ENCODE data around the gene CCDC169. TPM values are rescaled to one million over a fixed set of nuclear protein-coding genes. Genes with fewer than 3 reads are reported as not detected.

Gene CCDC169
- total RNA-seq, 1 donor from 2014 or later = 0.43 TPM

- no peak for DNase-seq (ENCODE audit: extremely low spot score, unreplicated experiment)
- peaks cover 47% of the 10 kb centered on the region for H3K27me3 Mint-ChIP-seq (ENCODE audit: unreplicated experiment)
Observed at GRCh38 chr13:36207672-36208071, 89.9 kb downstream of the CCDC169 start.

GRCh38 chr13:36193151-36193855, 104.3 kb downstream of the CCDC169 start:
- H3K27ac Mint-ChIP-seq (ENCODE audit: unreplicated experiment) = peak overlapping the region; percentile 92
- no peak for DNase-seq (ENCODE audit: extremely low spot score, unreplicated experiment)
- peak overlapping the region; percentile 41 for H3K4me3 Mint-ChIP-seq (ENCODE audit: unreplicated experiment)
- no peaks in the 10 kb centered on the region for H3K36me3 Mint-ChIP-seq (ENCODE audit: unreplicated experiment)
- no peak for TF ChIP-seq CTCF (IDR thresholded peaks at IDR 0.05)
- H3K27me3 Mint-ChIP-seq (ENCODE audit: unreplicated experiment) = peaks cover 30% of the 10 kb centered on the region
- peaks cover 20% of the 10 kb centered on the region for H3K4me1 Mint-ChIP-seq (ENCODE audit: unreplicated experiment)
- no peaks in the 10 kb centered on the region for H3K9me3 Mint-ChIP-seq (ENCODE audit: unreplicated experiment)

More at GRCh38 chr13:36207672-36208071, 89.9 kb downstream of the CCDC169 start:
- TF ChIP-seq CTCF (IDR thresholded peaks at IDR 0.05) = no peak
- Mint-ChIP-seq H3K4me1 (ENCODE audit: unreplicated experiment) (peaks cover 15% of the 10 kb centered on the region), H3K36me3 (ENCODE audit: unreplicated experiment) (no peaks in the 10 kb centered on the region), H3K27ac (ENCODE audit: unreplicated experiment) (no peak overlapping the region), H3K9me3 (ENCODE audit: unreplicated experiment) (no peaks in the 10 kb centered on the region), H3K4me3 (ENCODE audit: unreplicated experiment) (no peak overlapping the region)

- H3K9me3 Mint-ChIP-seq (ENCODE audit: unreplicated experiment) = no peaks in the 10 kb centered on the region
- H3K4me1 Mint-ChIP-seq (ENCODE audit: unreplicated experiment) = peaks cover 20% of the 10 kb centered on the region
- peaks cover 28% of the 10 kb centered on the region for H3K27me3 Mint-ChIP-seq (ENCODE audit: unreplicated experiment)
- no peak overlapping the region for H3K4me3 Mint-ChIP-seq (ENCODE audit: unreplicated experiment)
- no peak for TF ChIP-seq CTCF (IDR thresholded peaks at IDR 0.05)
- H3K36me3 Mint-ChIP-seq (ENCODE audit: unreplicated experiment) = no peaks in the 10 kb centered on the region
- H3K27ac Mint-ChIP-seq (ENCODE audit: unreplicated experiment) = peak overlapping the region; percentile 92
- no peak for DNase-seq (ENCODE audit: extremely low spot score, unreplicated experiment)
Observed at GRCh38 chr13:36192166-36192565, 105.4 kb downstream of the CCDC169 start.

- peaks cover 23% of the 10 kb centered on the region for H3K27me3 Mint-ChIP-seq (ENCODE audit: unreplicated experiment)
- H3K9me3 Mint-ChIP-seq (ENCODE audit: unreplicated experiment) = no peaks in the 10 kb centered on the region
- no peaks in the 10 kb centered on the region for H3K36me3 Mint-ChIP-seq (ENCODE audit: unreplicated experiment)
- no peak overlapping the region for H3K27ac Mint-ChIP-seq (ENCODE audit: unreplicated experiment)
- no peak for TF ChIP-seq CTCF (IDR thresholded peaks at IDR 0.05)
- no peak overlapping the region for H3K4me3 Mint-ChIP-seq (ENCODE audit: unreplicated experiment)
- H3K4me1 Mint-ChIP-seq (ENCODE audit: unreplicated experiment) = peaks cover 20% of the 10 kb centered on the region
- no peak for DNase-seq (ENCODE audit: extremely low spot score, unreplicated experiment)
Observed at GRCh38 chr13:36190771-36191170, 106.8 kb downstream of the CCDC169 start.

- H3K27ac Mint-ChIP-seq (ENCODE audit: unreplicated experiment) = no peak overlapping the region
- no peak for DNase-seq (ENCODE audit: extremely low spot score, unreplicated experiment)
- H3K36me3 Mint-ChIP-seq (ENCODE audit: unreplicated experiment) = no peaks in the 10 kb centered on the region
- H3K27me3 Mint-ChIP-seq (ENCODE audit: unreplicated experiment) = peaks cover 29% of the 10 kb centered on the region
- H3K4me3 Mint-ChIP-seq (ENCODE audit: unreplicated experiment) = no peak overlapping the region
- no peak for TF ChIP-seq CTCF (IDR thresholded peaks at IDR 0.05)
- no peaks in the 10 kb centered on the region for H3K9me3 Mint-ChIP-seq (ENCODE audit: unreplicated experiment)
- H3K4me1 Mint-ChIP-seq (ENCODE audit: unreplicated experiment) = peaks cover 13% of the 10 kb centered on the region
Observed at GRCh38 chr13:36188441-36188840, 109.2 kb downstream of the CCDC169 start.
